Stimulated activated CD4-positive, alpha-beta T cell treated with anti-CD3 and anti-CD28 coated beads, Interleukin-12 subunit alpha, Interleukin-12 subunit beta, amount 100 ng/mL, for 48 hours (primary cell): ENCODE results near the gene TGM2.
"Not testable (repeated sequence)": the region's sequence is repeated elsewhere in the genome, so short reads cannot be mapped to it uniquely, and the experiment has no call there.

Experiments
- DNase-seq, 3 donors: peaks; one replicate each; pipeline ENCODE4 v3.0.0-alpha.2; 2020; ENCODE audit warnings: low read depth in 2 of 3, low spot score in 1 of 3

Gene TGM2

GRCh38 chr20:38117205-38117604 lies 47.9 kb downstream of the TGM2 start:
- no peak for DNase-seq

- no peak for DNase-seq
Observed at GRCh38 chr20:38116409-38117165, 48.5 kb downstream of the TGM2 start.

GRCh38 chr20:38115896-38116295 lies 49.2 kb downstream of the TGM2 start:
- DNase-seq, result no peak

GRCh38 chr20:38115205-38115604 lies 49.9 kb downstream of the TGM2 start:
- no peak for DNase-seq

GRCh38 chr20:38114353-38114791 lies 50.7 kb downstream of the TGM2 start:
- no peak for DNase-seq

- peak in 1 of 3 donors; percentile 5 for DNase-seq
Observed at GRCh38 chr20:38113401-38114325, 51.4 kb downstream of the TGM2 start.

- no peak for DNase-seq
Observed at GRCh38 chr20:38112930-38113294, 52.2 kb downstream of the TGM2 start.

GRCh38 chr20:38112261-38112929 lies 52.7 kb downstream of the TGM2 start:
- no peak for DNase-seq

GRCh38 chr20:38111366-38112232 lies 53.5 kb downstream of the TGM2 start:
- no peak for DNase-seq

- no peak for DNase-seq
Observed at GRCh38 chr20:38110525-38111178, 54.4 kb downstream of the TGM2 start.

GRCh38 chr20:38109591-38110524 lies 55.2 kb downstream of the TGM2 start:
- DNase-seq, result no peak

- no peak for DNase-seq
Observed at GRCh38 chr20:38108986-38109541, 56.0 kb downstream of the TGM2 start.

- no peak for DNase-seq
Observed at GRCh38 chr20:38108438-38108985, 56.6 kb downstream of the TGM2 start.

GRCh38 chr20:38107916-38108315 lies 57.2 kb downstream of the TGM2 start:
- not testable (repeated sequence) for DNase-seq

- DNase-seq, result not testable (repeated sequence)
Observed at GRCh38 chr20:38107386-38107785, 57.7 kb downstream of the TGM2 start.

GRCh38 chr20:38106461-38106860 lies 58.6 kb downstream of the TGM2 start:
- DNase-seq, result no peak

GRCh38 chr20:38104285-38104684 lies 60.8 kb downstream of the TGM2 start:
- DNase-seq, result no peak

- not testable (repeated sequence) for DNase-seq
Observed at GRCh38 chr20:38102206-38102605, 62.9 kb downstream of the TGM2 start.
